HG03565 (cell line): ENCODE measurements around the gene FAM98B.

Experiments
- ATAC-seq: cut with Tn5 transposase; IDR thresholded peaks from one replicate; pipeline ENCODE4 v1.9.1; 2021; ENCODE audit warnings: mild to moderate bottlenecking, moderate library complexity; ENCODE audit not compliant: unreplicated experiment

FAM98B gene

GRCh38 chr15:38536201-38536676 is 82.3 kb downstream of the FAM98B start:
- ATAC-seq: no peak
